ENCODE data around the gene UBE2E2.

Gene UBE2E2

GRCh38 chr3:23448998-23449537, 245.9 kb downstream of the UBE2E2 start:
- DNase-seq = no peak

- DNase-seq = no peak
Measured at GRCh38 chr3:23450051-23450450, 246.9 kb downstream of the UBE2E2 start.

GRCh38 chr3:23450806-23451205, 247.7 kb downstream of the UBE2E2 start:
- no peak for DNase-seq

GRCh38 chr3:23452408-23452807, 249.3 kb downstream of the UBE2E2 start:
- no peak for DNase-seq

GRCh38 chr3:23455084-23455483, 252.0 kb downstream of the UBE2E2 start:
- no peak for DNase-seq

- DNase-seq = no peak
Measured at GRCh38 chr3:23455775-23456174, 252.6 kb downstream of the UBE2E2 start.

- DNase-seq = no peak
Measured at GRCh38 chr3:23457697-23458096, 254.6 kb downstream of the UBE2E2 start.

- no peak for DNase-seq
Measured at GRCh38 chr3:23459465-23459864, 256.3 kb downstream of the UBE2E2 start.

- no peak for DNase-seq
Measured at GRCh38 chr3:23459889-23460546, 256.9 kb downstream of the UBE2E2 start.

- DNase-seq = no peak
Measured at GRCh38 chr3:23461069-23461468, 257.9 kb downstream of the UBE2E2 start.

- DNase-seq = no peak
Measured at GRCh38 chr3:23463791-23464190, 260.7 kb downstream of the UBE2E2 start.

GRCh38 chr3:23465569-23465968, 262.4 kb downstream of the UBE2E2 start:
- DNase-seq = no peak

GRCh38 chr3:23468203-23468602, 265.1 kb downstream of the UBE2E2 start:
- no peak for DNase-seq

GRCh38 chr3:23474580-23475357, 271.6 kb downstream of the UBE2E2 start:
- no peak for DNase-seq

GRCh38 chr3:23475446-23475845, 272.3 kb downstream of the UBE2E2 start:
- no peak for DNase-seq

- DNase-seq = no peak
Measured at GRCh38 chr3:23479026-23479425, 275.9 kb downstream of the UBE2E2 start.

GRCh38 chr3:23479615-23480328, 276.6 kb downstream of the UBE2E2 start:
- no peak for DNase-seq

- no peak for DNase-seq
Measured at GRCh38 chr3:23480329-23480714, 277.2 kb downstream of the UBE2E2 start.

- no peak for DNase-seq
Measured at GRCh38 chr3:23481011-23481615, 278.0 kb downstream of the UBE2E2 start.

GRCh38 chr3:23481616-23482278, 278.6 kb downstream of the UBE2E2 start:
- no peak for DNase-seq

GRCh38 chr3:23484386-23484785, 281.3 kb downstream of the UBE2E2 start:
- DNase-seq = no peak

- no peak for DNase-seq
Measured at GRCh38 chr3:23485922-23486321, 282.8 kb downstream of the UBE2E2 start.

- no peak for DNase-seq
Measured at GRCh38 chr3:23487015-23487414, 283.9 kb downstream of the UBE2E2 start.

Data from activated effector memory CD4-positive, alpha-beta T cell treated with Interleukin-2 at 50 U/mL for 16 hours (primary cell).